Limb (tissue), 2 donors: Measurements from ENCODE around the gene FAM240B.

Source experiments
- DNase-seq, 2 donors: peaks; one replicate each; pipeline ENCODE4 v3.0.0-alpha.2; 2016; ENCODE audit errors: extremely low spot score in 2 of 2

The FAM240B gene

DNA sequence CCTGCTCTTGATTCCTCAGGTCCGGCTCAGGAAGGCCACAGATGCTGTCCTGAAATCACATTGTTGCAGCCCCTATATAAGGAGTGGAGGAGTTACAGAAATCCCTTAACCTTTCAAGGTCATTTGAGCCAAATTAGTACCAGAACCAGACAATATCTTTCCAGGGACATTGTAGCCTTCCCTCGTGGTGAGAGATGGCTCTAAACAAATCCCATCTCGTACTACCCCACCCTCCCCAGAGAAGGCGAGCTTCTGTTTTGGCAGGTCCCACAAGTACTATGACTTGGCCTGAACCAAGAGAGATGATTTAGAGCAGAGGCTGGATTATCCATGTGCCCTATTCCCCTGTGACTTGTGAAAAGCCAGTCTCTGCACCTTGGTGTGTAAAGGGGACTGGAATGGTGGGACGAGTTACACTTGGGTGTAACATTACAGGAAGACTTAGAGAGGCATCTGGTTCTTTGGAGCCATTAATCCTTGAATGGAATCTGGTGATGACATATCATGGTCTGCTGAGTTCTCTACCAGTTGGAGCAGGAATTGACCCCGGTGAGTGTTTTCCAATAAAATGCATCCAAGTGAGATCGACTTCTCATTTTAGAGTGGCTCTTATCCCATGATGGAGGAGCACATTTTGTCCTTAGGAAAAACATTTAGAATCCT is at the start of gene FAM240B:
FAM240B (minus strand) TSS at position 51 of the 663 bp plus-strand sequence. CDS start 16,134 bp downstream, outside the sequence.
- DNase-seq, result no peak

DNA sequence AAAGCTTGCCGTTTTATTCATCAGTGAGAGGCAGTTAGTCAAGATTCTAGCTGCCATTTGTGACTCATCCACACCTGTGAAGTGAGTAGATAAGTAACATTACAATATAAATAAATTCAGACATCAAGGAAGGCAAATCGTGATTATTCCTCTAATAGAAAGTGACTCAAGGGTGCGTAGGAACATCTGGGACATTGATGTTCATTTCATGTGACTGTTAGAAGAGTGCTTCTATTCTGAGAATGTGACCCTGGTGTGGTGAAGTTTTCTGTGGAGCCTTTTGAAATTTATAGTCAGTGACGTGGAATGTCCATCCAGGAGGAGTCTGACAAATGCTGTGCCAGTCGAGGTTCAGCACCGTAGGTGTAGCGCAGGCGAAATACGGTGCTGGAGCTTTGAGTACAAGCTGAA is 48.4 kb upstream of the FAM240B start:
- no peak for DNase-seq

DNA sequence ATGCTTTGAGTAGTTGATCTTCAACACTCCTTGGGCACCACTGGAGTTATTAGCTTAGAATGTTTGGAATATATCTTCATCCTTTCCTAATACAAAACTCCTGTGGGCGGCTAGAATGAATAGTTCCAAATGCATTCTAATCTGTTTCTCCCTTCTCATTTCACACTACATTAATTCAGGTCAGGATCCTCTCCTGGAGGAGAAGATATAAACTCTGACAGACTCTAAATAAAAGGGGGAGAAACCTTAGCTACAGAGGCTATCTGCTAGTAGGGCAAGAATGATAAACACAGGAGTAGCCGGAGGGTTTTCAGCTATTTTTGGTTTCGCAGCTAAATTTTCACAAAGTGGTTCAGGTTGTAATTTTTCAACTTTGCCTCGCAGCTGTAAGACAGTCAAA is 45.2 kb upstream of the FAM240B start:
- no peak for DNase-seq

DNA sequence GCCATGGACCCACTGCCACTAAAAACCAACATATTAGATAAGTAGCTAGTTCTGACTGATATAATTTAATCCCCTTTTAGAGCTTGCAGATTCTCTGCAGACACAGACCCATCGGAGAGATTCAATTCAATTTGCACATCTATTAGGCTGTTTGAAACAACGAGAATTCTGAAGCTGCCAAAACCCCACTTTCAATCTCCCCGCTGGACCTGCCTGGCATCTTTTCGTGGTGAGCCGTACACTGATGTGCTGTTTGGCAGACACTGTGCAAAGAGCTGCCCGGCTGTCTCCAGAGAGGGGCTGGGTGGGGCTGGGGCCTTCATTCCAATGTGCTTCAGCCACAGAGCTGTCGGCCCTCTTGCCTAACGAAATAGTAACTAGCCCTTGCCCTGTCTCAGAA is 42.1 kb upstream of the FAM240B start:
- DNase-seq, result no peak

DNA sequence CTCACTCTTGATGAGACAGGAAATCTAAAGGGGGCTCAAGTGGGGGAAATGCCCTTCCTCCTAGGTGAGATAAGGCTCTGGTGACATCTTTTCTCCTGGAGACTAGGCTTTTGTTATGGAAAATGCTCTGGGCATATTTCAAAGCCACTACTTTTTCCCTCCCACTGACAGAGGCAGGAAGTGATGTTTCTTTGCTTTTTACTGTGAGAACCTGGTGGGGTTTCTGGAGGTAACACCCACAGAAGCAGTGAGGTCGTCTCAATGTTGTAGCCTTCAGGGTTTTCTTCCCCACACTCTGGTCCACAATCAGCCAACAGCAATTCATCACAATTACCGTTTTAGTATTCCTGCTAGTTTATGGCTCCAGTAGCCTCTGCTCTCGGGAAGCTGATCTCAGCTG is 41.4 kb upstream of the FAM240B start:
- no peak for DNase-seq

DNA sequence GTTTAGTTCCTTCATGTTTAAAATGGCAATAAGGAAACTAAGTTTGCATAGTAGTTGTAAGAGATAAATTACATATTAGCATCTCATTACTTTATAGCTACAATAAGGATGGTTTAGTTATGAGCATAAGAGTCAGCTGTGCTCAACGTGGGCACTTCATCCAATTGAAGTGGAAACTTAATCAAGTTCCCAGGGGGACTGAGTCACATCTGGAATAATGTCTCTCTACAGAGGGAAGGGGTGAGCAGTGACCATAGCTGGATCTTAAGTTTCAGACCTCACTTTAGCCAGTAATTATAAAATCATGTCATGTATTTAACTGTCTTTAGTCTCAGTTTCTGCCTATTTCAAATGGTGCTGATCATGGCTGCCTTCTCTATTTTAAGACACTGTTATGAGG is 36.8 kb upstream of the FAM240B start:
- no peak for DNase-seq

DNA sequence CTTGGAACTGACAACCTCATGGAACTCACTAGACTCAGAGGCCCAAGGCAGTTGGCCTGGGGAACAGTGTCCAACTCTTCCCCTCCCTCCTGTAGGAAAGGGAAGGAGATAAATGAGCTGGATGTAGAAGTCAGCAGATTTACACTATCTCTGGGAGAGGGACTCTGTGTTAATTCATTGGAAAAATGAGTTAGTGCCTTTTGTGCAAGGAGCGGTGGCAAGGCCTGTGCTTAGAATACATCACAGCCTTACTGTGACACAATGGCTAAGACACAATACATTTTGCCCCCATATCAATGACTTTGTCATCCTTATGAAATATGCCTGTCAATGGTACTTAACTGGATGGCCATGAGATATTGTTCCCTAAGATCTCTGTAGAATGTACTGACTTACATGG is 28.0 kb upstream of the FAM240B start:
- no peak for DNase-seq

DNA sequence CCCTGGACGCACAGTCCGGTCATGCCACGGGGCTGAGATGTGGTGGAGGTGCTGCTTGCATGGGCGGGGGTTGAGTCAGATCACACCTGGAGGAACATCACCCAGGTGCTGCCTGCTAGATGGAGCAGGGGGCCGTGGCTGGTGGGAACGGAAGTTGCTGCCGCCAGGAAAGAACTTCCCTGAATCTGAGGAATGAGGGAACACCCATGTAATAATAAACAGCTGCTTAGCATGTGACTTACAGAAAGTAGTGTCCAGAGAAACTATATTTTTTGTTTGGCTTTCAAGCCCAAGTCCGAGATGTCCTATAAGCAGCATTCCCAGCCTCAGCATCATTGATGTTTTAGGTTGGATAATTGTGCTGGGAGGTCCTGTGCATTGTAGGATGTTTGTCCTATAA is 27.1 kb upstream of the FAM240B start:
- no peak for DNase-seq

DNA sequence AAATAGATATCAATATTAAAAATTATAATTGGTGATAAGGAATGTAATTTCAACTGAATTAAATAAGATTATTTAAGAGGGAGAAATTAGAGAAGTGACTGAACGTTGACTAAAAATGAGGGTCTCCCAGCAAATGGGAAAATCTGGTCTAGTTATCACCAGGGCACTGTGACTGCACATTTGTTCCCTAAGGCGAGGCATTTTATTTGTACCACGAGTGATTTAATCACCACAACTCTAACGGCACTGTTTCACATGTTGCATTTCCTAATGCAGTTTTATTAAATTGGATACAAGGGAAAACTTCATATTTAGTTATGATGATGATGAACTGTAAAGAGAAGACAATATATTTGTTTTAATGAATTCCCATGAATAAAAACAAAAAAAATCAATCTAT is 26.4 kb upstream of the FAM240B start:
- no peak for DNase-seq

DNA sequence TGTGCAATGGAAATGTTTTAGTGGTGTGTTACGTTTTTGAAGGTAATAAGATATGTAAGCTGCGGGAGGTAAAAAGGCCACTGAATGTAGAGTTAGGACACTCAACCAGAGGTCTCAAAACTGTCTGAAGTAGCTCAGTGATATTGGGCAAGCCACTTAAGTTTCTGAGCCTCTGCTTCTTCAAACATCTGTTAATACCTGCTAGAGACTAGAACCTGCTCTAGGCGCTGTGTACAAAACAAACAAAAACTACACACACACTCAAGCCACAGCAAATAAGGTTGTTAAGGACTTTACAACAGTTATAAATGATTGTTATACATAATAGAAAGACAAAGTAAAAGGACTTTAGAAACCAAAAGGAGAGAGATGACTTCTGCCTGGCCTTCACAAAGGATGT is 24.6 kb upstream of the FAM240B start:
- no peak for DNase-seq

DNA sequence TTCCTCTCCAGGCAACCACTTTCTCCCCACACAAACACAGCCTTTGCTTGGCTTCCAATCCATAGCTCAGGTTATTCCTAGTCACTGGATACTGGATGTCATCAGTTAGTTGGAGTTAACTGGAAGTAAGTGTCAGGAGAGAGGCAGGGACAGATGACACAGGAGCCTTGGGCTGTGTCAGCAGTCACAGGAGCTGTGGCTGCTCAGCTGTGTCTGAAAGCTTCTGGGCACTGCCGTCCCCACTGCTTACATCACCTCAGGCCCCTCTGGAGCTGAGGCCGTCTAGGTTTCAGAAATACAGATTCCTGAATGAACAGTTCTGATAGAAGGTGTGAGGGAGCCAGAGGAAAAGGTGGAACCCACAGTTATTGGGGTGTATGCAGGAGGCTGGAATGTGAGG is 17.3 kb upstream of the FAM240B start:
- no peak for DNase-seq

DNA sequence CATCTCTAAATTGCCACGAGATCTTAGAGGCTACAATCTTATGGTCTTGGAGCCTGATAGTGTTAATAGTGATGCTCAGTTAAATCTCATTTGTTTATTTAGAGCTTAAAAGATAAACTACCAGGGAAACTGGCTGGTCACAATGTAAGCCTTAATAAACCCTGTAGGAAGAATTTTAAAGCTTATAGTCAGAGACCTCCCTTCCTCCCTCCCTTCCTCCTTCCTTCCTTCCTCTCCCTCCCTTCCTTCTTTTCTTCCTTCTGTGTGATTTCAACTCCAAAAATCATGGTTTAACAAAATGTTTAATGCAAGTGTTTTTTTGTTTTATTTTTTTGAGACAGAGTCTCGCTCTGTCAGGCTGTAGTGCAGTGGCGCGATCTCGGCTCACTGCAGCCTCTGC is 14.9 kb upstream of the FAM240B start:
- DNase-seq, result no peak

DNA sequence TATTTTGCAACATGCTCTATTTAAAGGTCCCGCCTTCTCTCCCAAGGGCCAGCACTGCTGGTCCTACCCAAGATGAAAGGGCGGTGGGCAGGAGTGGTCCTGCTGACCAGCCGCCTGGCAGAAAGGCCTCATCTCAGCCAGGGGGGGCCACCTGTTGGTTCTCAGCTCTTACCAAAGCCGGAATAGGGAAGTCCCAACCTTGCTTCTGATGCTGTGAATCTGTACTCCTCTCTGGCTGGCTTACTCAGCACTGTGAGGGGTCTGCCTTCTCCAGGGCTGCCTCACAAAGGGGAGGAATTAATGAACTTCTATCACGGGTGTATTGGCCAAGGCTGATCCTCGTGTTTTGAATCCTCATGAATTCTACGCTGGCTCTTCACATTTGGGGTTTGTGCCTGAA is 13.6 kb upstream of the FAM240B start:
- DNase-seq, result no peak

DNA sequence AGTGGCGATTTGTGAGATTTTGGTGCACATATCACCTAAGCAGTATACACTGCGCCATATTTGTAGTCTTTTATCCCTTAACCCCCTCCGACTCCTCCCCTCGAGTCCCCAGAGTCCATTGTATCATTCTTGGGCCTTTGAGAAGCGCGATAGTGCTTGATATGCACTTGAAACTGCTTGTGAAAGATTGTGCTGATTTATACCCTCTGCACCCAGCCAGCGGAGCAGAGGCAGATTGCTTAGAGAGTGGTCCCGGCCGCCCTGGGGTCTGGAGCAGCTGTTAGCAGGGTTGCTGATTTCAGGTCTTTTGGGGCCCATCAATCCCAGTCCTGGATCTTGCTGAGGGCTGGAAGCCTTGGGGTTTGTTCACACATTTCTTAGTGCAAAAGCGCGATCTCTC is 13.0 kb upstream of the FAM240B start:
- no peak for DNase-seq

DNA sequence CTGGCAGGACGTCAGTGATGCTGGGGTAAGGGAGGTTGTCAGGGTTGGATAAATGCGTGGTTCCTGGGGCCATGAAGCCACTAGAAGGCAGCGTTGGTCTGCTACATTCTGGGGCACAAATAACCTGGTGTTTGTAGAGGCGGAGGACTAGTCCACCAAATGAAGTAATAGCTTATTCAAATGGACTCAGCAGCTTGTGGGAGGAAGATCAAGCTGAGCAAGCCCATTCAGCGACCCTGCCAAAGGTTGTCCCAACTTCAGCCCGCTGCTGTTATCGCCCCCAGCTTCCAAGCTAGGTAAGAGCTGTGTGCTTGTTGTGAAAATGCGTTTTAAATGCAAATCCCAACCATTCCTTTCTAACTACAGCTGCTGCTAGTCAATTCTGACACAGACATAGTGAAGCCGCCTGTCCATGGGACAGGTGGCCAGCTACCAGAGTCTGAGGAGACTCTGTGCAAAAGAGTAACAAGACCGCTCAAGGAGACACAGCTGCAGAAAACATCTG is 7.6 kb upstream of the FAM240B start:
- peak in 1 of 2 donors; percentile 38 for DNase-seq

DNA sequence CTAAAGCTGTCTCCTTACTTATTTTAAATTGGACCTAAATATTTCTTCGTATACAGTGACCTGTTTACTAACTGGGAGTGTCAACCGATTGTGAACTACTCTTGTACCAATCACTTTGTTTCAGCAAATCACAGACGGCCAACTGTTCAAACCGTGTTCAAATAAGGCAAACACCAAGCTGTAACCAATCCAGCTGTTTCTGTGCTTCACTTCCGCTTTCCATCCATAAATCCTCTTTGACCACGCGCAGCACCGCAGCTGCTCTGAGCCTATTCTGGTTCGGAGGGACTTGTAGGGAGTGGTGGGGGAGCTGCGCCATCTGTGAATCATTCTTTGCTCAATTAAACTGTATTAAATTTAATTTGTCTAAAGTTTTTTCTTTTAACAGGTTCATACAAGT is 4.8 kb upstream of the FAM240B start:
- no peak for DNase-seq

DNA sequence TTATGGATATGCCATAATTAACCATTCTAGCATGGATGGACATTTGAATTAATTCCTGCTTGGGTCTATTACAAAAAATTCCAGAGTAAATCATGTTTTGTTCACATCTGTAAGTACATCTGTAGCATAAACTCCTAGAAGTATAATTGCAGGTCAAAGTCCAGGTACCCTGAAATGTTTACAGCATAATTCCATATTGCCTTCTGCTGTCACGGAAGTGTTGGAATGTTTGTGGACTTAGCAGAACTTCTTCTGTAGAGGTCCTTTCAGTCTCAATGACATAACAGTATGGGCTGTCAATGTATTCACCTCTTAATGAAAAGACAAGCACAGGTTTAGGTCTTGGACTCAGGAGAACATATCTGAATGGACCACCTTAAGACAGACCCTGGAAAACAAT is 1.8 kb downstream of the FAM240B start:
- no peak for DNase-seq

DNA sequence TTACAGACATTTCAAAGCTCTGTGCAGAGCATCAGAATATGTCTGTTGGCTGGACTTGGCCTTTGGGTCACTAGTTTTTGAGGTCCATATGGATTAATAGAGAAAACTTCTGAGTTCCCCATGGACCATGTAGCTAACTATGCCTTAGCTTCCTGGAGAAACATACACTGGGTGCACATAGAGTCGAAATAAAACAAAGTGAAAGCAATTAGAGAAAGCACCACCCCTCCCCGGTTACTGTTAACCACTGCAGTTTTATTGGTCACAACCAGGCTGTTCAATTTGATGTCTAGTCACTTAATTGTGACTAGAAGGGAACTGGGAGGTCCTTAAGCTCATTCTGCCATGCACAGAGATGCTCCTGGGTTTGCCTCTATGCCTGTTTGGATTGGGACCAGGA is 4.2 kb downstream of the FAM240B start:
- no peak for DNase-seq

DNA sequence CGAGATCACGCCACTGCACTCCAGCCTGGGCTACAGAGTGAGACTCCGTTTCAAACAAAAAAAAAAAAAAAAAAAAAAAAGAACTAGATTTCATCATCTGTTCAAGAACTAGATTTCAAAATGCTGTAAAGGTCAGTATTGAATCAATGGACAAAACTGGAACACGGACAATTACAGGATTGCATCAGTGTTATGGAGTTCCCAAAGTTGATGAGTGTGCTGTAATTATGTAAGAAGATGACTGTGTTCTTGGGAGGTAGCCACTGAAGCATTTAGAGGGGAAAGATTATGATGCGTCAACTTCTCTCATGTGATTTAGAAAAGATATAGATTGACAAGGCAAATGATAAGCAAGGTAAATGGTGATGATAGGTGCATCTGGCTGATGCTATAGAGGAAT is 6.5 kb downstream of the FAM240B start:
- DNase-seq, result no peak

DNA sequence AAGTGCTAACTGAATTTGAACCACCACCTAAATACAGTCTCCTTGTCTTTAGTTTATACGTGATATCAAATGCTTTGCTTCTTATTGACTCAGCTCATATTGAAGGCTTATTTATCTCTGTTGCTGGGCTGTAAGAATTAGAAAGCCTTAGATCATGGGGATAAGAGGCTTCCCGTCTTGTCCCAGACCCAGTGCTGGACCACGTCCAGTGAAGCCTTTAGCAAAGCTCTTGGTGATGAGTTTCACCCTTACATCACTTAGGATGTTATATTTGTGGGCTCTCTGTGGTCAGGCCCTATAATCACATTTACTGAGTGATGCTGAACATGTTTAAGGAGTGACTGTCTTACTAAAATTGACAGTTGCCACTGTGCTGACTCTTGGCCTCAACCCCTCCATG is 11.2 kb downstream of the FAM240B start:
- DNase-seq, result no peak

DNA sequence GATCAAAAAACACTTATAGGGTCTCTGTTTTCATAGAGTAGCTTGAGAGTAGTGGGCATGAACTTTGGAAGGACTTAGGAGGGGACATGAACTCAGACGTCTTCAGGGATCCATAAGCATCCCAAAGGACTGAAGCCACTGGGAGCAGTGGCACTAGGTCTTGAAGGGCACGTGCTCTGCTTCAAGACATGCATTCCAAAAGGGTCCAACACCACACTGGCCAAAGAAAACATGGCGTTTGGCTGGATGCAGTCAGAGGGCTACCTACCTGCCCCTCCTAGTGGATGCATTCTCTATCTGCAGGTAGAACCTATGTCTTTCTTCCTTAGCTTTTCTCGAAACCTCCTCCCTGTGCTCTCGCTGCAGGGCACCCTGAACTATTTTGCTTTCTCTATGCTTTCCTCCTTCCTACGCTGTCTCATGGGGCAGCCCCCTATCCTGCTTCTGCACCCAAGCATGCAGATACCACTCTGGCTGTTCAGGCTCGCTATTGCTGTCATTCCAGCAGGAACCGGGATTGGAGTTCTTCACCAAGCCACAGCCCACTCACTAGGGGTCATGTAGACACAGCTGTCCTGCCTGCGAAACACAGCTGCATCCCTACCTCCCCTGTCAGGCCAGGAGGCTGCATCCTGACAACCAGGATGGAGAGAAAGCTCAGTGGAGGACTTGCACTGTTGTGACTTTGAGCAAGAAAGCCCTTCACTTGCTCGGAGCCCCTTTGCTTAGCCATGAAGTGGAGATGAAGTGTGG is 11.9 kb downstream of the FAM240B start:
- no peak for DNase-seq

DNA sequence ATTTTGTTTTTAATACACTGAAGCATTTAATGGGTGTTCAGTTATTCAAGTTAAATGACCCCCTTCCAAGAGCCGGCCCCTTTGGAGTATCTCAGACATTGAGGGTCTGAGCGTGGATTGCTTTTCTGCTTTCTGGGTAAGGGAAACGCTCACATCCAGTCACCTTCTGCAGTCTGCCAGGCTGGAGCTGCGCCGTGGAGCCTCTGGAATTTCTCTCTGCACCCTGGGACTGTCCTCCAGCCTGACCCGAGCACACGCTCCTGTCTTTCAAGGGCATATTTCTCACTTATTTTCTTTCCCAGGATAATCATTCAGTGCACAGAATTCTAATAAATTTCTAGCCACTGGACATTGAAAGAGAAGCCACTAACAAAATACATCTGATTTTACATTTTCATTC is 13.4 kb downstream of the FAM240B start:
- DNase-seq, result no peak

DNA sequence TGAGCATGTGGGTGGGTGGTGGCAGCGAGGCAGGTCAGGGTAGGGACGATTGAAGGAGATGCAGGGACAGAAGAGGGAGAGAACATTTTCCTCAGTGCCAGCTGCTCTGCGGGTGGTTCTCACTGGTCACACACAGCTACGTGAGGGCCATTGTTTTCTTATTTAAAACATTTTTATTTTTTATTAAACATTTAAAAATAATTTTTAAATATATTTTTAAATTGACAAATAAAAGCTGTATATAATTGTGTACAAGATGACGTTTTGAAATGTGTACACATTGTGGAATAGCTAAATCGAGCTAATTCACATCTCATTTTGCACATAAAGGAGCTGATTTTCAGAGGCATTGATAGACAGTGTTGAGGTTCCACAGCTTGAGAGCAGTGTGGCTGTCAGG is 14.0 kb downstream of the FAM240B start:
- DNase-seq, result no peak
